A204.1 (cell line): Measurements from ENCODE around the gene POLG.

Experiments
- FAIRE-seq: peaks from 2 replicates; lab custom pipeline; 2012; peaks lifted over from hg19 to GRCh38; lab: Jason Lieb, UNC

POLG gene

DNA sequence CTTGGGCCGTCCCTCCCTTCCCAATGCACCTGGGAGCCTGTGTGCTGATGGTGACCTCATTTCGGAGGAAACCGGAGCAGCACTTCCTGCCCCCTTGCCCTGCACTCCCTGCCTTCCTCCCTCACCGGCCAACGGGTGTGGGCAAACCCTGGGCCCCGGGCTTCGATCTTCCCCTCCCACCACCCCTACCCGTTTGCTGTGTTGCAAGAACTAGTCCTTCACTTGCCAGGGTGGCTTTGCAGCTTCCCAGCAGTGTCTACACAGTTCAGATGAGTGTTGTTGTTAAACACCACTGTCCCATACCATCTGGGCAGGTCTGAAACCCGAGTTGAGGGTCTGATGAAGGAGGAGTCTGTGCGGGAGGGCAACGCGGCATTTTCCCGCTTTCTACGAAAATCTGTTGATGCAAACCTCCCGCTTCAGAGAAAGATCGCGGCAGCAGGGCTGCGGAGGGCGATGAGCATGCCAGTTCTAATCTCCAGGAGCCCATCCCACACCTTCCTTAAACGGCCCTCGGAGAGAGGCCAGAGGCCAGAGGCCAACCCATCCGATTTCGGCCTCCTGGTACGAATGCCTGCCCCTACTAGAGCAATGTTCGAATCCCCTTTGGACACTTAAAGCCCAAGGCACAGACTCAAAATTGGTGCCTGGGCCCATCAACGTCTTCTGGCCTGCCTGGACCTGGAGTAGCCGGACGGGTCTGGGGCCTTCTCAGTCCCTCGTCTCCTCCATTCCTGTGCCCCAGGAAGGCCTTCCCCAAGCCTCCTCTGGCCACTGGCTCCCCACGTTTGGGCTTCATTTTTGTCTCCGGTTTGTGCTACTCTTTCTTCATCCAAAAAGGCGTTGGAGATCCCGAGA lies 35.7 kb upstream of the POLG start:
- no peak for FAIRE-seq

- no peak for FAIRE-seq
These were observed 34.8 kb upstream of the POLG start for GRCh38 chr15:89369341-89369947.

DNA sequence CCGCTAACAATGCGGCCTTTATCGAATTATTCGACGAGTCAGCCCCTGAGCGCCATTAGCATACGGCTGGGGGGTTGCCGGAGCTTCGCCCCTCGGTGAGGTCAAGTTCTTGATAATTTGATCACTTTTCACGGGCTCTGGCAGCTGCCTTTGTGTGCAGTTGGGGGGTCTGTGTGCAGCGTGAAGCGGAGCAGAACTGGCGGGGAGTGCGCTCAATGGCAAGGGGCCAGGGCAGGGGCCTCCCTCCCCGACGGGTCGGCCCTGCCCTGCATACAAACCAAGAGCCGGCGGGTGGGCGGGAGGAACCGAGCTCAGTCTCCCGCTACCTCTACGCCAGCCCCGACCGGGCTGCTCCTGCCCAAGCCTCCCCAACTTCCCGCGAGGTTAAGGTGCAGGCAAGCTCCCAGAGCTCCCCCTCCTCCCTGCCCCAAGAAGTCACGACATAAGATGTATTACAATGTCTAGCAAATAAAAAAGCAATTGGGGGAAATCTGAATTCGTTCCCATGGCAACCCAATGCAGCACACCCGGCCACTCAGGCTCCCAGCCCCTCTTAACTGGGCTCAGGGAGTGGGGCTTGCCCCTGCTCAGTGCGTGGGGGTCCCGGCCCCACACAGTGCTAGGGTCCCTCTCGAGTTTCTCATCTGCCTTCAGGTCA lies 34.1 kb upstream of the POLG start:
- no peak for FAIRE-seq

- FAIRE-seq, result no peak
These were observed 33.1 kb upstream of the POLG start for GRCh38 chr15:89367485-89368451.

DNA sequence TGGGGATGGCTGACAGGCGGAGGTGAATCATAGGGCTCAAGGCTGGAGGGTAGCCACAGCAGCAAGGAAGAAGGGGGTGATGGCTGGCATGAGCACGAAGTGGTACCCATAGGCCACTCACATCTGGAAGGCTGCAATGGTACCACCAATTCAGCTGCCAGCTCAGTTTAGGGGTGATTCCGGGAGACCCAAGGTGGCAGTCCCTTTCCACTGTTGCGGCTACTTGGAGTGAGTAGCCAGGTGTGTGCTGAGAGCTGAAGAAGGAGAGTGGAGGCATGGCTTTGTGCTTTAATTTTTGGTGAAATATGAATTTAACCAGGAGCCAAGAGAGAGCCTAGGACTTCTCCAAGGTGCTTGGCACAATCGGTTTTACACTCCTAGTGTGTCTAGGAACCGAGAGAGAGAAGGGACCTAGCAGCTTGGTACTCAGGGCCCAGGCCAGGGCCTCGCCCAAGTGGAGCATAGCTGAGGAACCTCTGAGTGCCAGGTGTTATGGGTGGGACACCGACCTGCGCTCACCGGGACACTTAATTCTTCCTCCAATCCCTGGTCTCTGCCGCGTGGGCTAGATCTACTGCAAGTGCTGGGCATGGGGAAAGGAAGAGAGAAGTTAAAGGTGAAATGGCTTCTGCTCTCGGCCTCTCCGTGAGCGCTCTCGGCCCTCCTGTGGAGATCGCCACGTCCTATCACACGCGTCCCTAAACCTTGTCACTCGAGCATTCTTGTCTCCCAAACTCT lies 32.2 kb upstream of the POLG start:
- no peak for FAIRE-seq

GRCh38 chr15:89365462-89366065 lies 30.9 kb upstream of the POLG start:
- no peak for FAIRE-seq

DNA sequence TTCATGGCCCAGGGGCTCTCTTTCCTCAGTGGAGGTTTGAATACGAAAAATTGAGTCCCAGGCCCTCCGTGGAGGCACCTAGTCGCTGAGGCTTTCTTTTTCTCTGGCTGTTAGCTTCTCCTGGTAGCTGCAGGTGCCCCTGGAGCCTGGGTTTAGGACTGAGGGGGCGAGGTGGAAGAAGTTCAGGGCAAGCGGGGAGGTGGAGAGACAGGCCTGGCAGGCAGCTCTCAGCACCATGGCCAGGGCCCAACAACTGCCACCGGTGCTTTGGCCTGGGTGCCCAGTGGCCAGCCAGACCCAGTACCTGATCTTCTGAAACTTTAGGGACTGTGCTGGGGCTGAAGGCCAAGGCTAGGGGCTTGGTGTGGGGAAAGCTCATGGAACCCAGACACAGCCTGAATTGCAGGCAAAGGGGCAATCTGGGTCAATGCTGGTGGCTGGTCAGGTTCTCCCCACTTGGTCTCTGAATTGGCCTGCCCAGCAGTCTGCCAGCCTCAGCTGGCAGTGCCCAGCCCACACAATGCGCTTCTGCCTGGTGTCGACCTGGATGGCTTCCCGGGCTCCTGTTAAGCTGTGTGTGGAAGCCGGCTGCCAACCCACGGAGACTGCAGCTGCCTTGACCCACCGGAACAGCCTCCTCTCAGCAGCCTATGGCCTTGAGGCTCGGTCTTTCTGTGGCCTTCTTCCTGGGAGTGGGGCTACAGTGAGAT lies 30.3 kb upstream of the POLG start:
- no peak for FAIRE-seq

- FAIRE-seq, result no peak
These were observed 29.7 kb upstream of the POLG start for GRCh38 chr15:89364341-89364740.

DNA sequence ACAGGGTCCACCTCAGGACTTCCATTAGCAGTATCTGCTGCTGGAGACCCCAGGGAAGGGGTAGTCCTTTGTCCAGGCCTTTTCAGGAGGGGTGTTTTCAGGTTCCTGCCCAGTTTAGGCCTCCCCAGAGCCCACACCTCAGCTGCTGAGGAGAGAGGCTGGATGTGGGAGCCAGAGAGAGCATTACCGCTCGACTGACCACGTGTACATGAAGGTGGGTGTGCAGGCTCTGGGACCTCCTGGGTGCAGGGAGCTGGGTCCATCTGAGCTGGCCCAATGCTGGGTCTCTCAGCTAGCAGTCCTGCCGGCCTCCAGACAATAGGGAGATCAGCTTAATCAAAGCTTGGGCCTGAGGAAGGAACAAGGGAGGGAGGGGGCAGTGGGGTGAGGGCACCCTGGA lies 29.1 kb upstream of the POLG start:
- no peak for FAIRE-seq

- no peak for FAIRE-seq
These were observed 28.5 kb upstream of the POLG start for GRCh38 chr15:89363133-89363532.

GRCh38 chr15:89362203-89363101 lies 27.8 kb upstream of the POLG start:
- FAIRE-seq, result no peak

DNA sequence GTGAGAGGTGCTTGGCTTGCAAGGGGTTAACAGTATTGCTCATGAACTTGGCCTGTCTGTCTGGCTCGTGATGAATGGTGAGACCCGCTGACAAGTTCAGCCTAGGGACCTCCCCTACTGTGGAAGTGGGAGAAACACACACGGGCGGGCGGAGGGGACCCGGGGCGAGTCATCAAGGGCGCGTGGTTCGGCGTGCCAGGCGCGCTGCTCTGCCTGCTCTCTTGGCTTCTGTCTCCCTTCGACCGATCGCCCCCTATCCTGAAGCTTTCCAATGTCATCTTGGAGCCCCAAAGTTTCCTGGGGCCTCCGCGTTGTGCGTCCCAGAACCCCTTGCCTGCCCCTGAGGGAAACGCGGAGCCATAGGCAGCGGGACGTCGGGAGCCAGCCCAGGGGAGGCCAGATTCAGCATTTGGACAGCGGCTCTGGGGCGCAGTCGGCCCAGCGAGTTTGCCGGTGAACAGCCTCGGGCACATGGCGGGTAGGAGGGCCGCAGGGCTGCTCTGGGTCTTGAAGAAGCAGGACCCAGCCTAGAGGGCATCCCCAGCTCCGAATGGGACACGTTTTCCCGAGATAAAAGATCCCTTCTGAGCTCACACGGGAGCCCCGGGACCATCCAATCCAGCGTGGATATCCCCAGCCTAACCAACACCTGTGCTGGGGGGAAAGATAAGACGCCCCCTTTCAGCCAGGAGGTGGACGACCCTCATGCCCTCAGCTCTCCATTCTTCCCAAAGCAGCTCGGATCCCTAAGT lies 27.0 kb upstream of the POLG start:
- no peak for FAIRE-seq

DNA sequence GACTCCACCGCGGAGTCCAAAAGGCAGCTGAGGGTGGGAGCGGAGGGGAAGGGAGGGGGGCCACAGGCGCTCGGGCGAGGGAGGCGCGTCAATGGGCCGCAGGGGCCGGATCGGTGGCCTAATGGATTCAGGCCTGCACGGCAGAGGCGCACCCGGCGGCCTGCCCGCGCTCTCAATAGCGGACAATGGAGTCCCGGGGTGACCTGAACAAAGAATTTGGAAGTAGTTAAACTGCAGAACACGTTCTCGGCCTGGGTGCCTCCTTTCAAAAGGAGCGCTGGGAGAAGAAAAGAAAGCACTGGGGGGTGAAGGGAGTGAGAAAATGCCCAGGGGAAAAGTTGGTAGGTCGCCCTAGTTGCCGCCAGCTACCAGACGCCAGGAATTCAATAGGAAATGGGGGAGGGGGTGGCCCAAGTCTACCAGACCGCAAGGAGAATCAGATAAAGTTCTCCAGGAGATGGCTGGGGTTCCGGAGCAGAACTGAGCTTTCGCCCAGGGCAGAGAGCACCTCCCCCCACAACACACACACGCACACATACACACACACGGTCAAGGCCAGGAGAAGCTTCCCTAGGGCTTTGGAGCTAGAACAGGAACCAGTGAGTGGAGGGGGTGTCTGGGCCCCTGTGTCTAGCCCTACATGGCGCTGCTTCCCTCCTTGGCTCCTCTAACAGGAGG lies 25.8 kb upstream of the POLG start:
- FAIRE-seq, result no peak

- FAIRE-seq, result no peak
These were observed 25.1 kb upstream of the POLG start for GRCh38 chr15:89359471-89360293.

GRCh38 chr15:89358755-89359439 lies 24.3 kb upstream of the POLG start:
- FAIRE-seq, result no peak

DNA sequence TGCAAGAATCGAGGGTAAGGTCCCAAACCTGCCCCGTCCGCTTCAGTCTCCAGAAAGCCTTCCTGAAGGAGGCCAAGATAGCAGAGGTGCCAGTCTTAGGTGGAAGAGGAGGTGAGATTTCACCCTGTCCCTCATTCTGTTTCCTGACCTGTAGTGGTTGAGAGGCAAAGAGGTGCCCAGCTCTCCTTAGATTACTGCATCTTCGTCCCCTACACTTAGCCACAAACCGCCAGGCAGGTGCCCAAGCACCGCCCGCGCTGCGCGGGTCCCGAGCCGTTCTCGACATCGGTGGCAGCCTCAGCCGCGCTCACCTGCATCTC lies 23.8 kb upstream of the POLG start:
- FAIRE-seq, result no peak
